Activated naive CD4-positive, alpha-beta T cell treated with Interleukin-2 at 50 U/mL for 16 hours (primary cell): Measurements from ENCODE around the gene HMGXB3.
"Not testable (repeated sequence)": the region's sequence is repeated elsewhere in the genome, so short reads cannot be mapped to it uniquely, and the experiment has no call there.

Experiments
- DNase-seq: peaks from one replicate; pipeline ENCODE4 v3.0.0-alpha.2; 2020

HMGXB3 gene

DNA sequence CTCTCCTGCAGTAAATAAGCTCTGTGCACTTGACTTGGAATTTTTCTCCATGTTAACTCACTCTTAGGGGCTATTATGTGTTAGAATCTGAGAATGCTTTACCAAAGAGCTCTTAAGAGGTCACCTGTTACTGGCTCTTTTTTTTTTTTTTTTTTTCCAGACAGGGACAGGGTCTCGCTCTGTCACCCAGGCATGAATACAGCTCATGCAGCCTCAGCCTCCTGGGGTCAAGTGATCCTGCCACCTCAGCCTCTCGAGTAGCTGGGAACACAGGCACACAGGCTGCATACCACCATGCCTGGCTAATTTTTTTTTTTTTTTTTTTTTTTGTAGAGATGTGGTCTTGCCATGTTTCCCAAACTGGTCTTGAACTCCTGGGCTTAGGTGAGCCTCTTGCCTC, 22.1 kb downstream of the HMGXB3 start:
- no peak for DNase-seq

DNA sequence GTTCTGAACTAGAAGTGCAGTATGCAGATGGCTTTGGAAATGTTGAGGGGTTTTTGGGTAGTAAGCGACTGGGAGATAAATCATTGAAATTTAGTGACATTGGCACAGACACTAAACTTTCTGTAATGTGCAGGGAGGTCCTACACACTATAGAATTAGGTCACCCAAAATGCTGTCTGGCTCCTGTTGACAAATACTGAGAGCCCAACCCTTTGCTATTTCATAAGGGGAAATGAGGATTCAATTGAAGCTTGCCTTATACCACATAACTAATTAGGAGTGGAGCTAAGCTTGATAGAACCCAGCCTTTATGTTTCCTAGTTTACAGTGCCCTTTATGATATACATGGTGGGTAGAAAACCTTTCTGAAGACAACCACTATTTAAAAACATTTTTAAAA, 22.6 kb downstream of the HMGXB3 start:
- no peak for DNase-seq

GRCh38 chr5:150024346-150024984, 23.9 kb downstream of the HMGXB3 start:
- DNase-seq: no peak

DNA sequence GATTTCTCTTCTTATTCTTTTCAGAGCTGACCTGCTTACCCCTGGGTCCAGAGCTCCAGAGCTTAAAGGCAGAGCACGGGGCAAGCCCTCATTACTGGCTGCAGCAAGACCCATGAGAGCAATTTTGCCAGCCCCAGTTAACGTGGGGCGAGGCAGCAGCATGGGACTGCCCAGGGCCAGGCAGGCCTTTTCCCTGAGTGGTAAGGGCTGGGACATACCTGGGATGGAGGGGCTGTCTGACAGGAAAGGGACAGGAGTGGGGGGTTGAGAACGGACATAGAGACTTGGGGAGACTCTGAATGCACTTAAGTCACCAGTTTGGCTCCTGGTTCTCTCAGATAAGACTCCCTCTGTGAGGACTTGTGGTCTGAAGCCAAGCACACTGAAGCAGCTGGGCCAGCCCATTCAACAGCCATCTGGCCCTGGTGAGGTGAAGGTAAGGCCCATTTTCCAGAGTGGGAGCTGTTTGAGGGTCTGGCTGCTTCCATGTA, 26.2 kb downstream of the HMGXB3 start:
- no peak for DNase-seq

DNA sequence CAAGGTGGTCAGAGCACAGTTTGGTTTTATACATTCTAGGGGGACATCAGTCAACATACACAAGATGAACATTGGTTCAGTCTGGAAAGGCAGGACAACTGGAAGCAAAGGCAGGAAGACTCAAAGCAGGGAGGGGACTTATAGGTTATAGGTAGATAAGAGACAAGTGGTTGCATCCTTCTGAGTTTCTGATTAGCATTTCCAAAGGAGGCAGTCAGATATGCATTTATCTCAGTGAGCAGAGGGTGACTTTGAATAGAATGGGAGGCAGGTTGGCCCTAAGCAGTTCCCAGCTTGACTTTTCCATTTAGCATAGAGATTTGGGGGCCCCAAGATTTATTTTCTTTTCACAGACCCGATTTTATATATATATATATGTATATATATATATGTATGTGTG, 27.5 kb downstream of the HMGXB3 start:
- not testable (repeated sequence) for DNase-seq

- no peak for DNase-seq
Observed at GRCh38 chr5:150033334-150033733, 32.8 kb downstream of the HMGXB3 start.

- no peak for DNase-seq
Observed at GRCh38 chr5:150034662-150035061, 34.1 kb downstream of the HMGXB3 start.

DNA sequence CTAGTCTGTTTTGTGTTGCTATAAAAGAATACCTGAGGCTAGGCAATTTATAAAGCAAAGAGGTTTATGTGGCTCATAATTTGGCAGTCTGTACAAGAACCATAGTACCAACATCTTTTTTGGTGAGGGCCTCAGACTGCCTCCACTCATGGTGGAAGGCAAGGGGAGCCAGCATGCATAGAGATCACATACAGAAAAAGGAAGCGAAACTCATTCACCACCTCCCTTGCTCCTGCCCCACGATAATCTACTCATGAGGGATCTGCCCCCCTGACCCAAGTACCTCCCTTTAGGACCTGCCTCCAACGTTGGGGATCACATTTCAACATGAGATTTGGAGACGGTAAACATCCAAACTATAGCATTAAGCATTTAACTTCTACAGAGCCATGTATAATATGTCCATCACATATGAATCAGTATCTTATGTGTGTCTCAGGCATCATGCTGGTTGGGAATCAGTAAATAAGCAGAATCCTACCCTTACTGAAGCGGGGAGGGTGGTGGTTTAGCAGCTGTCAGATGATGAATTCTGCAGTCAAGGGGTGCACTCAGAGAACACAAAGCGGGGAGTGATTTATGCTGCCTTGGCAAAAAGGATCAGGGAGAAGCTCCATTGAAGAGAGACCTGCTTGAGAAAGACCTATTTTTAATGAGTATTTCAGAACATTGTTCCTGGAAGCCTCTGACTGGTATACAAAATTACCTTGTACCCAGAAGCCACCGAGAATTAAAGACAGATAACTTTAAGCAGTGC, 34.8 kb downstream of the HMGXB3 start:
- no peak for DNase-seq

DNA sequence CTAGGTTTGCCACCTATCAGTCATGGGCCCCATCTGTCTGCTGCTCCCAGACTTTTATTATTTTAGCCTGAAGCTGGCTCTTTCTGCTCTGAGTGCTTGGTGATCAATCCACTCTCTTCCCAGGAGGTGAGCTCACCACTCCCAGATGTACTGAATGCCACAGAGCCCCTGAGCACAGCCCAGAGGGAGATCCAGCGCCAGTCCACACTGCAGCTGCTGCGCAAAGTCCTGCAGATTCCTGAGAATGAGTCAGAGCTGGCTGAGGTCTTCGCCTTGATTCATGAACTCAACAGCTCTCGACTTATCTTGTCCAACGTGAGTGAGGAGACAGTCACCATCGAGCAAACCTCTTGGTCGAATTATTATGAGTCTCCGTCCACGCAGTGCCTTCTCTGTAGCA, 36.0 kb downstream of the HMGXB3 start:
- DNase-seq: no peak

DNA sequence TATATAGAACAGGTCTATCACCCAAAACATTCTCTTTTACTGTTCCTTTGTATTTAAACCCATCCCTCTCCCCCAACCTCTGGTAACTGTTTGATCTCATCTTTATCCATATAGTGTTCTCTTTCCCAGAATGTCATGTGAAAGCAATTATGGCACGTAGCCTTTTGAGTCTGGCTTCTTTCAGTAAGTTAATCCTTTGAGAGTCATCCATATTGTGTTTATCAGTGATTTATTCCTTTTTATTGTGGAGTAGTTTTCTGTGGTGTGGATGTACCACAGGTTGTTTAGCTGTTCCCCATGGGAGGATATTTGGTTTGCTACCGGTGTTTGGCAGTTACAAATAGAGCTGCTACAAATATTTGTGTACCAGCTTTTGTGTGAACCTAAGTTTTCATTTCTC, 38.0 kb downstream of the HMGXB3 start:
- no peak for DNase-seq

- no peak for DNase-seq
Observed at GRCh38 chr5:150042459-150042858, 41.9 kb downstream of the HMGXB3 start.

- no peak for DNase-seq
Observed at GRCh38 chr5:150043657-150044328, 43.3 kb downstream of the HMGXB3 start.

GRCh38 chr5:150044329-150044681, 43.8 kb downstream of the HMGXB3 start:
- DNase-seq: no peak

- DNase-seq: no peak
Observed at GRCh38 chr5:150044712-150045111, 44.2 kb downstream of the HMGXB3 start.

GRCh38 chr5:150045549-150045948, 45.0 kb downstream of the HMGXB3 start:
- DNase-seq: no peak

DNA sequence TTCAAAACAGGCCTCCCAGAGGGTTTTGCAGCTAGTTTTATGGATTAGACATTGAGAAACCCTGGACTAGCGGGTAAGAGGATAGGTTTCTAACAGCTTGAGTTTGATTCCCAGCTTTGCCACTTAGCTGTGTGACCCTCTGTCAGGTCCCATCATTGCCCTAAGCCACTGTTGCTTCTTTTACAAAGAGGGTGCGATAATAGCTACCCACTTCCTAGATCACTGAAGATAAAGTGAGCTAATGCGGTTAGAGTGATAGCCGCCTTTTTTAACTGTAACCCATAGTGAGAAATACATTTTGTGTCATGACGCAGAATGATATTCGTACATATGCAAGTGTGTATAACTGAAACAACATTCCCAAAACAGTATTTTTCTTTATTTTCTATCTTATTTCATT, 45.5 kb downstream of the HMGXB3 start:
- no peak for DNase-seq

DNA sequence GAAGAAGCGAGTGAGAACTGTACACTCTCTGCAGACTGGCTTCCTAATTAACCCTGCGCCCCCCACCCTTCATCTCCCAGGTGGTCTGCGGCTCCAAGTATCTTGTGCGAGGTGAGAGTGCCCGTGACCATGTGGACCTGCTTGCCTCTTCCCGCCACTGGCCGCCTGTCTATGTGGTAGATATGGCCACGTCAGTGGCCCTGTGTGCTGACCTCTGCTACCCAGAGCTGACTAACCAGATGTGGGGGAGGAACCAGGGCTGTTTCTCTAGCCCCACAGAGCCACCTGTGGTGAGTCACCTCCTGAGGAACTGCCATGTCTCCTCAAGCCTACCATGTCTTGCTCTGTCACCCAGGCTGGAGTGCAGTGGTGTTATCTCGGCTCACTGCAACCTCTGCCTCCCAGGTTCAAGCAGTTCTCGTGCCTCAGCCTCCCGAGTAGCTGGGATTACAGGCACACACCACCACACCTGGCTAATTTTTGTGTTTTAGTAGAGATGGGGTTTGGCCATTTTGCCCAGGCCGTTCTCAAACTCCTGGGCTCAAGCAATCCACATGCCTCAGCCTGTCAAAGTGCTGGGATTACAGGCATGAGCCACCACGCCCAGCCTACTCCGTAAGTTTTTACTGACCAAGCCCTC, 49.8 kb downstream of the HMGXB3 start:
- DNase-seq: not testable (repeated sequence)

DNA sequence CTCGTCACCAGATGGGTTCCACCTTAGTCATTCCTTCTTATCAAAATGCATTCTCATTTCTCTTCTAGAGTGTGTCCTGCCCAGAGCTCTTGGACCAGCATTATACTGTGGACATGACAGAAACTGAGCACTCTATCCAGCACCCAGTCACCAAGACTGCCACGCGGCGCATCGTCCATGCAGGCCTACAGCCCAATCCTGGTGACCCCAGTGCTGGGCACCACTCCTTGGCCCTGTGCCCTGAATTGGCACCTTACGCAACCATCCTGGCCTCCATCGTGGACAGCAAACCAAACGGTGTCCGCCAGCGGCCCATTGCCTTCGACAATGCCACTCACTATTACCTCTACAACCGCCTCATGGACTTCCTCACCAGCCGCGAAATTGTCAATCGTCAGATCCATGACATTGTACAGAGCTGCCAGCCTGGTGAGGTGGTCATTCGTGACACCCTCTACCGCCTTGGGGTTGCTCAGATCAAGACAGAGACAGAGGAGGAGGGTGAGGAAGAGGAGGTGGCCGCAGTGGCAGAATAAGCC, 51.2 kb downstream of the HMGXB3 start:
- no peak for DNase-seq

DNA sequence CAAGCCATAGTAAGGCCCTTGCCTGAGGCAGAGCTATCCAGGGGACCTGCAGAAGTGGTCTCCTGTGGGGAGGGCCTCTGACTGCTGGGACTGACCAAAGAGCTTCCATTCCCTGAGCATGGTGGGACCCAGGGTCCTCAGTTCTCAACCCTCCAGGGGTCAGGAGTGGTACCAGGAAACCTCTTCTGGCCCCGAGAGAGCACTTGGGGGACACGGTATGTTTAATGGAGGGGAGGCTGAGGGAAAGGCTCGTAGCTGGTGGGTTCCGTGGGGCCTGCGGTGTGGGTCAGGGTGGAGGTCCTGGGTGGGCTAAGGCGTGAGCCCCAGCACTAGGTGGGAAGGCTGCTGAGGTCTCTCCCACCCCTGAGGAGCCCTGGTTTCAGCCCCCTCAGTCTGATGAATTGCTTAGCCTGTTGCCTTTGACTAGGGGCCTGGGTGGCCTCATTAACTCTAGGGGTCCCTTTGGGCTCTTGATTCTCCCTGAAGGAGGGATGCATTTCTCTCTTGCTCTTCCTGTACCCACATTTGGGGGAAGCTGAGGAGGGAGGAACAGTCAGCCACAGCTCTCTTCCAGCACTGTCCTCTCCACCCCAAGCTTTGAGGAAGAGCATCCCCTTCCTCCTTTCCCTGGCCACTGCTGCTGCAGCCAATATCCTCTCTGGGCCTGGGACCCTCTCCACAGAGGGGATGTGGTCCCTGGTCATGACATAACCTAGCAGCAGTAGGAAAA, 51.9 kb downstream of the HMGXB3 start:
- no peak for DNase-seq

DNA sequence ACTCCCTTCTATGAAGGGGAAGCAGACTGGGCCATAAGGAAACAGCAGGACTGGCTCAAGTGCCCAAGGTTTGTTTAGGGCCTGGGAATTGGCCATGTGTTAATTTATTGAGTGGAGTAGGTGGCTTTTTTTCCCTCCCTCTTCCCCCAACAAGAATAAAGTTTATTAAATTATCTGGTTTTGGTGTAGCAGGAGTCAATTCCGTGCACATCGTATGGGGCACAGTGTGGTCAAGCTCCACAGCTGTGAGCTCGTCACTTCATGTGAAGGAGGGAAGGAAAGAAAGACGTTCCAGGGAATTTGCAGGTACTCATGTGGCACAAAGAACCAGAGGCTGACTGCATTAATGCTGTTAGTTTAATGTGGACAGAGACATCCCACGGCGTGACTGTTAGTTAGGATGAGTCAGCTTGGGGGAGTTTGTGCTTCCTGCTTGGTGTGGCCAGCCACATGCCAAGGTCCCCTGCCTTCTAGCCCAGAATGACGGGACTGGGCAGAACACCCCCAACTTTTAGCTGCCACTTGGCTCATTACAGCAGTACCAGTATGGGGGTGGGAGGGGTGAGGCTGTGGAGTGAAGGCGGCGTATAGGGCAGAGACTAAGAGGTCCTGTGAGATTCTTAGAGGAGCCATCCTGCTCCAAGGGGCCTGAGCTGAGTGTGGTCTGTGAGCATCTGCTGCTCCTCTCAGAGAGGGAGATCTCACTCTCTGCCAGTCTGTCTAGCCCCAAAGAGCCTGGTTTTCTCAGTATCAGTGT, 52.6 kb downstream of the HMGXB3 start:
- DNase-seq: no peak

- DNase-seq: no peak
Observed at GRCh38 chr5:150053713-150054392, 53.3 kb downstream of the HMGXB3 start.
